GM12878 (cell line): ENCODE measurements around the gene CLDN25. TPM values are rescaled to one million over a fixed set of nuclear protein-coding genes. Genes with fewer than 3 reads are reported as not detected.

Source experiments
- ATAC-seq: fragments of 200-7000 bp; cut with Tn5 transposase; 3 replicates; pipeline ENCODE4 v1.9.1; 2020; ENCODE audit warnings: mild to moderate bottlenecking, moderate library complexity
- BruUV-seq: library from RNA; stranded (reverse); fragments of 400-500 nt; replicated peaks from 2 replicates; lab custom pipeline; 2021; lab: Mats Ljungman, UMichigan
- CTCF ChIA-PET: fragments of 300-600 bp; sonication (Branson Sonifier 250); formaldehyde crosslinking; extraction: SDS; loops from one replicate; lab custom pipeline; 2021; ENCODE audit warnings: inconsistent platforms; lab: Yijun Ruan, JAX
- POLR2A ChIA-PET: fragments of 350-600 bp; formaldehyde crosslinking; extraction: SDS; loops from one replicate; lab custom pipeline; 2021; ENCODE audit warnings: inconsistent platforms; lab: Charles Lee
- RAD21 ChIA-PET: fragments of 300-600 bp; sonication (Branson Sonifier 250); formaldehyde crosslinking; loops from one replicate; lab custom pipeline; 2023; ENCODE audit warnings: antibody characterized with exemption; ENCODE audit not compliant: unreplicated experiment; lab: Charles Lee
- SMC1A ChIA-PET: fragments of 300-600 bp; sonication (Branson Sonifier 250); formaldehyde crosslinking; loops from one replicate; lab custom pipeline; 2023; ENCODE audit not compliant: unreplicated experiment, uncharacterized antibody; lab: Charles Lee
- DNase-seq: peaks from one replicate; pipeline ENCODE4 v3.0.0-alpha.2; 2011; ENCODE audit warnings: low read depth, low spot score
- FAIRE-seq: peaks from 3 replicates; lab custom pipeline; 2011; peaks lifted over from hg19 to GRCh38; lab: Jason Lieb, UNC
- H2AFZ ChIP-seq: 2 replicates; pipeline ENCODE4 v1.6.0; 2011; ENCODE audit warnings: low read depth, low read length, control low read depth; ENCODE audit not compliant: control insufficient read depth
- H3K27ac ChIP-seq: 2 replicates; pipeline ENCODE4 v1.5.1; 2011; ENCODE audit warnings: control low read depth; ENCODE audit not compliant: control insufficient read depth, insufficient read depth
- H3K27me3 ChIP-seq, 2 experiments: replicated peaks in 1 of 2; 2 replicates each; pipeline versions ENCODE4 v1.6.0 to v1.6.1; 2011; ENCODE audit warnings: low read length in 1 of 2; ENCODE audit not compliant: control insufficient read depth in 2 of 2, insufficient read depth in 2 of 2
- H3K36me3 ChIP-seq, 2 experiments: 2 replicates each; pipeline ENCODE4 v1.5.1; 2011; ENCODE audit warnings: low read length in 1 of 2; ENCODE audit not compliant: control insufficient read depth in 2 of 2, insufficient read depth in 2 of 2
- H3K4me1 ChIP-seq: 2 replicates; pipeline ENCODE4 v1.6.1; 2011; ENCODE audit warnings: mild to moderate bottlenecking, low read length, moderate library complexity, mixed read lengths; ENCODE audit not compliant: control insufficient read depth, insufficient read depth
- H3K4me2 ChIP-seq: 2 replicates; pipeline ENCODE4 v1.6.0; 2011; ENCODE audit warnings: control low read depth; ENCODE audit not compliant: control insufficient read depth, insufficient read depth
- H3K4me3 ChIP-seq: fragments of 200-600 bp; sonication (generic); 2 replicates; pipeline ENCODE4 v1.5.1; 2016
- H3K79me2 ChIP-seq: 2 replicates; pipeline ENCODE4 v1.6.0; 2011; ENCODE audit warnings: low read length; ENCODE audit not compliant: control insufficient read depth, insufficient read depth
- H3K9ac ChIP-seq: 2 replicates; pipeline ENCODE4 v1.8.0; 2011; ENCODE audit warnings: low read length, control low read depth, mixed read lengths; ENCODE audit not compliant: control insufficient read depth, insufficient read depth
- H3K9me3 ChIP-seq: replicated peaks from 3 replicates; pipeline ENCODE4 v1.5.1; 2011; ENCODE audit warnings: mild to moderate bottlenecking, low read length; ENCODE audit not compliant: control insufficient read depth, insufficient read depth
- H4K20me1 ChIP-seq: 2 replicates; pipeline ENCODE4 v1.6.0; 2011; ENCODE audit not compliant: control insufficient read depth, insufficient read depth
- E2F4 ChIP-seq: IDR thresholded peaks from 2 replicates; pipeline ENCODE4 v1.6.1; 2012; ENCODE audit warnings: low read depth, low read length, improper control_type of control experiment
- LARP7 ChIP-seq: fragments of 450-650 bp; IDR thresholded peaks from 2 replicates; pipeline ENCODE4 v1.6.1; 2017; ENCODE audit warnings: mild to moderate bottlenecking
- MAX ChIP-seq: IDR thresholded peaks from 2 replicates; pipeline ENCODE4 v1.6.1; 2012; ENCODE audit warnings: low read depth, low read length, improper control_type of control experiment
- NBN ChIP-seq: fragments of 450-650 bp; IDR thresholded peaks from 2 replicates; pipeline ENCODE4 v1.6.1; 2016
- SUPT20H ChIP-seq: IDR thresholded peaks from 2 replicates; pipeline ENCODE4 v1.6.1; 2011; ENCODE audit warnings: low read depth, mild to moderate bottlenecking, low read length, moderate library complexity, borderline replicate concordance; ENCODE audit not compliant: control insufficient read depth
- ZNF384 ChIP-seq: IDR thresholded peaks from 2 replicates; pipeline ENCODE4 v1.6.1; 2012; ENCODE audit warnings: low read depth, mild to moderate bottlenecking, low read length, improper control_type of control experiment, borderline replicate concordance
- WGBS: methylation state at CpG from one replicate; pipeline ENCODE4 v1.1.6; 2016; ENCODE audit warnings: low lambda C conversion rate; ENCODE audit not compliant: insufficient replicate concordance, insufficient coverage; ENCODE audit errors: missing lambda C conversion rate; 5-methylcytosine and 5-hydroxymethylcytosine counted together
- in situ Hi-C: fragments of 300-500 bp; cut with MboI; formaldehyde crosslinking; loops from 9 replicates; pipeline ENCODE4 v1.14.3; 2018; ENCODE audit warnings: mixed read lengths
- intact Hi-C: fragments of 100-400 bp; cut with micrococcal nuclease; formaldehyde crosslinking; loops from one replicate; pipeline ENCODE4 v1.14.2; 2022; ENCODE audit not compliant: unreplicated experiment
- polyA plus RNA-seq, 11 experiments: library from polyadenylated mRNA; depleted of rRNA in 4 of 11; unstranded in 6 of 11; stranded (reverse) in 5 of 11; fragments of >200 nt; fragmentation: Nextera tagmentation in 4 of 11; fragmentation: Illumina TruSeq in 1 of 11; extraction: Ambion mirVana in 4 of 11; extraction: Trizol in 1 of 11; gene quantifications; 1 replicate in 1 of 11; 2 replicates in 10 of 11; pipeline versions ENCODE4 v1.2.1 to v1.2.3, GENCODE V29; 2011 to 2016; ENCODE audit warnings: inconsistent platforms in 2 of 11, missing spikeins in 2 of 11, low read depth in 1 of 11
- total RNA-seq, 4 experiments: library from RNA; depleted of rRNA in 3 of 4; stranded (reverse); fragments of >200 nt in 3 of 4; fragmentation: Illumina TruSeq in 1 of 4; extraction: Trizol in 1 of 4; gene quantifications; 2 replicates each; pipeline versions ENCODE4 v1.2.1 to v1.2.3, GENCODE V29; 2013 to 2021
- TF ChIP-seq, protein P1 (sequence below): fragments of 450-650 bp; formaldehyde crosslinking; IDR thresholded peaks from 2 replicates; pipeline ENCODE4 v1.4.0; 2022; ENCODE audit warnings: mild to moderate bottlenecking, moderate library complexity

Gene CLDN25
- total and polyA plus RNA-seq, 10 of the 15 experiments (the other 5 are each of a cell fraction or from before 2014, with no cell fraction given) = not detected

DNA sequence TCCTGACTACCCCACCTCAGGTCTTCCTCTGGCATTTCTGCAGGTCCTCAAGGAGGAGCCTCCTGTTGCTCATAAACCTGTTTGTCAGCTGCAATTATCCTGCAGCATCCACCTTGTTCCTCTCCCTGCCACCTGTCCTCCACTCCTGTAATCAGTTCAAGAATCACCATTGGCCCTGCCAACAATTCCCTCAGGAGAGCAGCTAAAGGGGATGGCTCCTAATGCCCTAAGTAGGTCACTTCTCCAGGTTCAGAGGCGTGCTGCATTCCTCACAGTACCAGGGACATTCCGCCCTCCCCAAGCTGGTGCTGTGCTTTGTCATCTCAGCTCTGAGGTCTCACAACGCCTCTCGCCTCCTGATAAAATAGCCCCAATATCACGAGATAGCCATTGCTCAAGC, 2.1 kb downstream of the CLDN25 start:
- Histone ChIP-seq H3K27me3 (peaks cover 2 to 3% of the 10 kb centered on the region in 2 experiments; a peak in 2 of 4 replicates), H3K4me1 (no peaks in the 10 kb centered on the region), H3K9me3 (no peaks in the 10 kb centered on the region), H3K4me3 (no peak overlapping the region)
- TF ChIP-seq E2F4 = no peak
- TF ChIP-seq ZNF384 = no peak
- no peak for TF ChIP-seq MAX
- TF ChIP-seq, protein P1, sequence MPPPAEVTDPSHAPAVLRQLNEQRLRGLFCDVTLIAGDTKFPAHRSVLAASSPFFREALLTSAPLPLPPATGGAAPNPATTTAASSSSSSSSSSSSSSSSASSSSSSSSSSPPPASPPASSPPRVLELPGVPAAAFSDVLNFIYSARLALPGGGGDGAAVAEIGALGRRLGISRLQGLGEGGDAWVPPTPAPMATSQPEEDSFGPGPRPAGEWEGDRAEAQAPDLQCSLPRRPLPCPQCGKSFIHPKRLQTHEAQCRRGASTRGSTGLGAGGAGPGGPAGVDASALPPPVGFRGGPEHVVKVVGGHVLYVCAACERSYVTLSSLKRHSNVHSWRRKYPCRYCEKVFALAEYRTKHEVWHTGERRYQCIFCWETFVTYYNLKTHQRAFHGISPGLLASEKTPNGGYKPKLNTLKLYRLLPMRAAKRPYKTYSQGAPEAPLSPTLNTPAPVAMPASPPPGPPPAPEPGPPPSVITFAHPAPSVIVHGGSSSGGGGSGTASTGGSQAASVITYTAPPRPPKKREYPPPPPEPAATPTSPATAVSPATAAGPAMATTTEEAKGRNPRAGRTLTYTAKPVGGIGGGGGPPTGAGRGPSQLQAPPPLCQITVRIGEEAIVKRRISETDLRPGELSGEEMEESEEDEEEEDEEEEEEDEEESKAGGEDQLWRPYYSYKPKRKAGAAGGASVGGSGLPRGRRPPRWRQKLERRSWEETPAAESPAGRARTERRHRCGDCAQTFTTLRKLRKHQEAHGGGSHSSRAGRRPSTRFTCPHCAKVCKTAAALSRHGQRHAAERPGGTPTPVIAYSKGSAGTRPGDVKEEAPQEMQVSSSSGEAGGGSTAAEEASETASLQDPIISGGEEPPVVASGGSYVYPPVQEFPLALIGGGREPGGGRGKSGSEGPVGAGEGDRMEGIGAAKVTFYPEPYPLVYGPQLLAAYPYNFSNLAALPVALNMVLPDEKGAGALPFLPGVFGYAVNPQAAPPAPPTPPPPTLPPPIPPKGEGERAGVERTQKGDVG = no peak
- TF ChIP-seq NBN = no peak
- no peak for TF ChIP-seq SUPT20H
- TF ChIP-seq LARP7 = no peak
- TF ChIP-seq, all 136 proteins: peak for 0
- FAIRE-seq = no peak
- Histone ChIP-seq H4K20me1 (no peaks in the 10 kb centered on the region), H3K79me2 (no peaks in the 10 kb centered on the region), H3K9ac (no peak overlapping the region), H3K27ac (no peak overlapping the region), H2AFZ (no peak overlapping the region), H3K36me3 (no peaks in the 10 kb centered on the region), H3K4me2 (no peak overlapping the region)
- RAD21 ChIA-PET = no interaction called here
- no TSS peak for BruUV-seq
- CTCF ChIA-PET = interaction anchor here (1.9 kb wide), 1 partner anchor 8 kb away, joined by 11 read pairs; the partner anchor contains the start of gene ZW10
- WGBS = 36% methylated on average over 5 of the region's 5 CpGs
- no peak for DNase-seq
- in situ Hi-C loops = no loop called here
- intact Hi-C loops = no loop called here
- POLR2A ChIA-PET = no interaction called here
- ATAC-seq = no peak
- SMC1A ChIA-PET = interaction anchor here (1.8 kb wide), 1 partner anchor 25 kb away, joined by 3 read pairs; no protein-coding TSS in a partner anchor
